HG03039 (cell line): ENCODE results near the gene GTPBP10.

Experiments used
- ATAC-seq: cut with Tn5 transposase; IDR thresholded peaks from one replicate; pipeline ENCODE4 v1.9.1; 2021; ENCODE audit warnings: mild to moderate bottlenecking, moderate library complexity; ENCODE audit not compliant: unreplicated experiment

Gene GTPBP10

DNA sequence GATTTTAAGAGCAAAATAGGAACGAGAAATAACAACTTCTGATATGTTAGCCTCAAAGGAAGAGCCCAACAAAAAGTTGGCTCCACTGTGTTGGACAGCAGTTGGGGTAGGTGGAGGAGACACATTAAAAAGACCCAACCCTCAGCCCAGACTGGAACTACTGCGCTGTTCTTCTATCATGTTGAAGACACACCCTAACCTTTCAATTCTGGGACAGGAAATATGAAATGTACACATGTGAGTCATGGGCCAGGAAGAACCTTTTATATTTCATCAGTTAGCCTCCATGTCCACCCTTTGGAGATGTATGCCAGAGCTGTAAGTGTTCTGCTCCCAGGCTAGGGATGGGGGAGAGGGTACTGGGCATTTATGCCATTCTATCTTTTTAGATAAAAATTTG, 78.9 kb downstream of the GTPBP10 start:
- ATAC-seq, result no peak

DNA sequence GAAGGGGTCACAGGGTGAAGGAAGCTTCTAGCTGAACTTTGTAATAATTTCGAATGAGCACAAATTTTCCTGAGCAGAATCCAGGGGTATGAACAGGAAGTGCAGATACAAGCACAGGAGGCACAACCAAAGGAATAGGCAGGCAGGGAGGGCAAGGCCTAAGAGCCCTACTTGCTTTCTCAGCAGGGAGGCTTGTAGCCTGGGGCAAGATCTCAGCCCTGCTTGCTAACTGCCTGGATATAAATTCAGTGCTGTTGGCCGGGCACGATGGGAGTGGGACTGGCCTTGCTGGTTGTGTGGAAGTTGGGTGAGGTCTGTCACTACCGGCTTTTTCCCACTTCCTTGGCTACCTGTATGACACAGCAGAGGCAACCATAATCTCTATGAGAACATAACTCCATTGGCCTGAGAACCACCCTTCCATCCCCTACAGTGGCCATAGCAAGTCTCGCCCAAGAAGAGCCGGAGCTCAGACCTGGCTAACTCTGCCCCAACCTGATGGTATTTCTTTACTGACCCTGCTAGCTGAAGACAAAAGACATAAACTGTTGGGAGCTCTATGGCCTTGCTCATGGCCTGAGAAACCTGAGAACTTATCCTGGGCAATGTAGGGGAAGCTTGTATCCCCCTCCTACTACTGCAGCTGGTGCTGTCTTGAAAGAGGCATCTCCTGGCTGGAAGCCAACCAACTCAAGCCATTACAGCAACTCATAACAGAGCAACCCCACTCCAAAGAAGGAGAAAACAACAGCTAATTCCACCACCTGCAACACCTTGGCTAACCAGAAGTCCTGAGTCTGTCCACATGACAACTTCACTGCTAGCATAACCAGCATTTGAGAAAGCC, 84.3 kb downstream of the GTPBP10 start:
- no peak for ATAC-seq

DNA sequence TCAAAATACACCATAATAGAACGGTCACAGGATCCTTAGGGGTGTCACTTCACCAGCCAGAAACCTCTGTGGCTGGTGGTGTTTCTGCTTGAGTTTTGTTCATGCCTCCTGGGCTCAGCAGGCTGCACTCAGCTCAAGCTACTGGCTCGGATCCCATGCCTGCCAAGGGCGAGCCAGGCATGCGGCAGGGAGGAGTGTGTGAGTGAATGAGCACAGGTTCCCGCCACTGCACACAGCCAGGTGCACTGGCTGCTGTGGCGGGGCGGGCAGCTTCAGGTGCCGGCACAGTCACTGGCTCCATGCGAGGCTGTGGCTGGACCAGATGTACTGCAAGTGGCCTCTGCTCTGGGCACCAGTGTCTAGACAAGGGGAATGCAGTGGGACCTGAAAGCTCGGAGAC, 86.2 kb downstream of the GTPBP10 start:
- no peak for ATAC-seq

GRCh38 chr7:90433221-90433620, 86.7 kb downstream of the GTPBP10 start:
- ATAC-seq, result no peak
